ENCODE results near the gene GREB1. TPM values are rescaled to one million over a fixed set of nuclear protein-coding genes. Genes with fewer than 3 reads are reported as not detected.

The GREB1 gene
- total RNA-seq, 2 experiments from 2014 or later: 0.38 to 0.42 TPM

DNA sequence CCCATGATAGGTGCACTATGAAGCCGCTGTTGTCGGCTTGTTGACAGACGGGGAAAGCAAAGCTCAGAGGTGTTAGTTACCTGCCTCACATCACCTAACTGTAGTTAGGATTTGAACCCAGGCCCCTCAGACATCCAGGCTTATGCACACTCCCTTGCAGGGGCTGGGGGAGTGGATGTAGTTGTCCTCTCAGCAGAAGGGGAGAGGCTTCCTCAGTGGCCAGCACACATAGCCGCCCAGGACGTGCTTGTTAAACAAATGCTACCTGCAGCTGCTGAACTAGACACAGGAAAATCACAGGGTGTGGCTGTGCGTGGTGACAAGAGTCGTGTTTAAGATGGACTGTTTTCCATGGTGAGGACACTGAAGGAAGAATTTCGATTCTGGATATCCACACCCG is 39.2 kb downstream of the GREB1 start:
- intact Hi-C loops (cut with micrococcal nuclease): no loop called here
- Mint-ChIP-seq H3K9me3 (no peaks in the 10 kb centered on the region), H3K4me3 (no peak overlapping the region), H3K27ac (no peak overlapping the region), H3K4me1 (ENCODE audit: low read depth) (no peaks in the 10 kb centered on the region), H3K36me3 (ENCODE audit: low read depth) (no peaks in the 10 kb centered on the region), H3K27me3 (ENCODE audit: low read depth) (no peaks in the 10 kb centered on the region)
- DNase-seq: no peak
- CTCF ChIA-PET: no interaction called here

GRCh38 chr2:11573418-11574175 is 39.8 kb downstream of the GREB1 start:
- no peak overlapping the region for H3K4me3 Mint-ChIP-seq
- no peaks in the 10 kb centered on the region for H3K27me3 Mint-ChIP-seq (ENCODE audit: low read depth)
- H3K9me3 Mint-ChIP-seq: no peaks in the 10 kb centered on the region
- intact Hi-C loops (cut with micrococcal nuclease): no loop called here
- H3K4me1 Mint-ChIP-seq (ENCODE audit: low read depth): no peaks in the 10 kb centered on the region
- no peaks in the 10 kb centered on the region for H3K36me3 Mint-ChIP-seq (ENCODE audit: low read depth)
- CTCF ChIA-PET: interaction anchor here (0.7 to 1.5 kb wide), 3 partner anchors 9 to 440 kb away, joined by 3 to 7 read pairs (median 5); a partner anchor contains a TSS
- no peak overlapping the region for H3K27ac Mint-ChIP-seq
- DNase-seq: no peak

DNA sequence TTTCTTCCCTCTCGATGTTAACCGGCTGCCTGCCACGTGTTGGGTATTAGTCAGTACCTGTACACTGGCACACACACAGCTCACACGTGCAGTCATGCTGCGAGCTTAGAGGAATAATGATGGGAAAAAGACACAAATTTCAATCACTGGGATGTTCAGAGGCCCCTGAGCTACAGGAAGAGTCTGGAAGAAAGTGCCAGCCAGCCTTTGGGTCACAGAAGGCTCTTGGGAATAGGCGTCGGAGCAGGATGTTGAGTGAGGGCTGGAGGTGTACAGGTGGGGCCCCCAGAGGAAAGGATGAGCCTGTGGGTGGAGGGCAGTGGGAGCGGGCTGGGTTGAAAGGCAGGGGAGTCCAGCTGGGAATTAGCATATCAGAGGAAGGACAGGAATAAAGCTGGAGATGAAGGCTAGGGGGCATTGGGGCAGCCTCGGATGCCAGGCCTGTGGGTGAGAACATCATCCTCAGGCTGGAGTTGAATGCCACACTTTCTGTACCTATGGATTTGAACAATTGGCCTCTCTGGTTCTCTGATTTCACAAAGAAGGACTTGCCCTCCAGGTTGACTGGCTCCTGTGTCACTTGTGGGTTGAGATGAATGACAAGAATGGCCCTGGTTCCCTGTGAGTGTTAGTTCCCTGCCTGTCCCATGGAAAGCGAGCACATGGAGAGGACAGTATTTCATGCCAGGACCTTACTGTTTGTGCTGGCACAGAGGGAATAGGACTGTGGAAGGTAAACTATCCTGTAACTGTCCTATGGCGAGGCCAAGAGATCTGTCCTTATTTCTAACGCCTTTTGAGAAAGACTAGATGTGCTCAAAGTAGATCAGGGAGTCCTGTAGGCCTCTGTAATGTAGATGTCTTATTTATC is 40.6 kb downstream of the GREB1 start:
- H3K4me3 Mint-ChIP-seq: no peak overlapping the region
- H3K27ac Mint-ChIP-seq: no peak overlapping the region
- H3K9me3 Mint-ChIP-seq: no peaks in the 10 kb centered on the region
- no peaks in the 10 kb centered on the region for H3K36me3 Mint-ChIP-seq (ENCODE audit: low read depth)
- H3K27me3 Mint-ChIP-seq (ENCODE audit: low read depth): no peaks in the 10 kb centered on the region
- DNase-seq: no peak
- H3K4me1 Mint-ChIP-seq (ENCODE audit: low read depth): no peaks in the 10 kb centered on the region
- intact Hi-C loops (cut with micrococcal nuclease): no loop called here
- CTCF ChIA-PET: interaction anchor here (0.7 to 1.5 kb wide), 3 partner anchors 9 to 441 kb away, joined by 3 to 7 read pairs (median 5); a partner anchor contains a TSS

- no peak for DNase-seq
- Mint-ChIP-seq H3K27me3 (ENCODE audit: low read depth) (no peaks in the 10 kb centered on the region), H3K36me3 (ENCODE audit: low read depth) (no peaks in the 10 kb centered on the region), H3K4me1 (ENCODE audit: low read depth) (no peaks in the 10 kb centered on the region), H3K9me3 (no peaks in the 10 kb centered on the region), H3K4me3 (no peak overlapping the region), H3K27ac (no peak overlapping the region)
- CTCF ChIA-PET: interaction anchor here (0.6 kb wide), 1 partner anchor 572 kb away, joined by 3 read pairs; no protein-coding TSS in a partner anchor
- intact Hi-C loops (cut with micrococcal nuclease): no loop called here
Observed at GRCh38 chr2:11576398-11576797, 42.6 kb downstream of the GREB1 start.

DNA sequence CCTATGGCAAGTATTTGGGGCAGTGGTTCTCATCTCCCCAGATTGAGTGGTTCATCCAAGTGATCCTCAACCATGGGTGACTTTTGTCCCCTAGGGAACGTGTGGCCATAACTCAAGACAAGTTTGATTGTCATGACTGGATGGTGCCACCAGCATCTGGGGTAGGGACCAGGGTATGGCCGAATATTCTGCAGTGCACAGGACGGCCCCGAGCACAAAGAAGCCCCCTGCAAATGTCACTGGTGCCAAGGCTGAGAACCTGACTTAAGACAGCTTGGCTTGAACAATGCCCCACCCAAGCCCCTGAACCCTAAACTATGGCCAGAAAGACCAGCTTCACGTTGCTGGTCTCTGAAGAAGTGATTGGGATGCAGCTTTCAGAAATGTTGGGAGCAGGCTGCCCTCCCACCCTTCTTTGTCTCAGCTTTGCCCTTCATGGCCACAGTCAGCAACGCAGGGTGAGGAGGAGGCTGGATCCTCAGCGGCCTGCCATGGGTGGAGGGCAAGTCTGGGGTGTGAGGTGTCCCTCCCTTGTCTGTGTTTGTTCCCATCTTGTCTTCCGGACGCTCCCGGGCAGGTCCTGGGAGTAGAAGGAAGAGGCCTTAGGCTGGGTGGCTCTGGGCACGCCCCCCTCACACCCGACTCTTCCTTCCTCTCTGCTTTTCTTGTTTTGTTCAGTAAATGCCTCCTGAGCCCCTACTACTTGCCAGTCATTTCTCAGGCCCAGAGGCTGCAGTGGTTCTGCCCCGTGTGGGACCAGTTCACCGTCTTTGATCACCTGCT is 43.4 kb downstream of the GREB1 start:
- CTCF ChIA-PET: interaction anchor here (0.9 kb wide), 1 partner anchor 10 kb away, joined by 3 read pairs; no protein-coding TSS in a partner anchor
- no peaks in the 10 kb centered on the region for H3K36me3 Mint-ChIP-seq (ENCODE audit: low read depth)
- H3K9me3 Mint-ChIP-seq: no peaks in the 10 kb centered on the region
- intact Hi-C loops (cut with micrococcal nuclease): no loop called here
- no peak overlapping the region for H3K4me3 Mint-ChIP-seq
- H3K27me3 Mint-ChIP-seq (ENCODE audit: low read depth): no peaks in the 10 kb centered on the region
- DNase-seq: no peak
- H3K4me1 Mint-ChIP-seq (ENCODE audit: low read depth): no peaks in the 10 kb centered on the region
- H3K27ac Mint-ChIP-seq: no peak overlapping the region

DNA sequence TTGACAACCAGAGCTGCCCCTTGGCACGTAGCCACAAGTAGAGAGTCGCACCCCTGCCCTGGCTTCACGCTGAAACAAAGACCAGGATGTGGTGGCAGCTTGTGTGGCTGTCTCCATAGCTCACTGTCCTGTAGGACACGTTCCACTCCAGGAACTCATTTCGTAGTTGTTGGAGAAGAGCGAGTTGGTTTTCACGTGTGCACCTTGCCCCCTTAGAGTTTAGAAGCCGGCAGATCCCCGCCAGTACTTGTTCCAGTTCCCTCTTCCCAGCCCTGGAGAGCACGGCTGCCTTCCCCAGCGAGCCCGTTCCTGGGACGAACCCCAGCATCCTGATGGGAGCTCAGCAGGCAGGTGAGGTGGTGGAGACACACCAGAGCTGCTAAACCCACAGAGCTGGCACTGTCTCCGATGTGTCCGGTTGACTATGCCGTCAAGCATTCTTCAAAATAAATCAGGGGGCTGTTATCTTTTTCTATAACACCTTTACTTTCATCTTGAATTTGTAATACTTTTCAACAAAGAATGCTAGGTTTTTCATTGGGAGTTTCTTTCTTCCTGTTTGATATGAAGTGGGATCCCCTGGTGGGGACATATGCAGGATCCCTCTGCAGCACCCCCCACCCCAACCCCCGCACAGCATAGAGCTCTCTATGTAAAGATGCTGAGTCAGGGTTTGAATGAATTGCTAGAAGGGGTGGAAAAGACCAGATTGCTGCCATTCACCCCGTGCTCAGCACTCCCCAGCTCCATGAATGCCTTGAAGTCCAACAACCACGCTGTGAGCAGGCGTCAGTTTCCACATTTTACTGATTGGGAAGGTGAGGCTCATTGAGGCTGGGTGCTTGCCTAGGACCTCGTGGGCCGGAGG is 44.5 kb downstream of the GREB1 start:
- H3K36me3 Mint-ChIP-seq (ENCODE audit: low read depth): no peaks in the 10 kb centered on the region
- no peak for DNase-seq
- peaks cover 1% of the 10 kb centered on the region for H3K27me3 Mint-ChIP-seq (ENCODE audit: low read depth)
- H3K4me1 Mint-ChIP-seq (ENCODE audit: low read depth): peaks cover 7% of the 10 kb centered on the region
- intact Hi-C loops (cut with micrococcal nuclease): no loop called here
- no peaks in the 10 kb centered on the region for H3K9me3 Mint-ChIP-seq
- no peak overlapping the region for H3K4me3 Mint-ChIP-seq
- CTCF ChIA-PET: interaction anchor here (0.6 to 0.9 kb wide), 2 partner anchors 9 to 159 kb away, joined by 3 to 4 read pairs; no protein-coding TSS in a partner anchor
- H3K27ac Mint-ChIP-seq: no peak overlapping the region

DNA sequence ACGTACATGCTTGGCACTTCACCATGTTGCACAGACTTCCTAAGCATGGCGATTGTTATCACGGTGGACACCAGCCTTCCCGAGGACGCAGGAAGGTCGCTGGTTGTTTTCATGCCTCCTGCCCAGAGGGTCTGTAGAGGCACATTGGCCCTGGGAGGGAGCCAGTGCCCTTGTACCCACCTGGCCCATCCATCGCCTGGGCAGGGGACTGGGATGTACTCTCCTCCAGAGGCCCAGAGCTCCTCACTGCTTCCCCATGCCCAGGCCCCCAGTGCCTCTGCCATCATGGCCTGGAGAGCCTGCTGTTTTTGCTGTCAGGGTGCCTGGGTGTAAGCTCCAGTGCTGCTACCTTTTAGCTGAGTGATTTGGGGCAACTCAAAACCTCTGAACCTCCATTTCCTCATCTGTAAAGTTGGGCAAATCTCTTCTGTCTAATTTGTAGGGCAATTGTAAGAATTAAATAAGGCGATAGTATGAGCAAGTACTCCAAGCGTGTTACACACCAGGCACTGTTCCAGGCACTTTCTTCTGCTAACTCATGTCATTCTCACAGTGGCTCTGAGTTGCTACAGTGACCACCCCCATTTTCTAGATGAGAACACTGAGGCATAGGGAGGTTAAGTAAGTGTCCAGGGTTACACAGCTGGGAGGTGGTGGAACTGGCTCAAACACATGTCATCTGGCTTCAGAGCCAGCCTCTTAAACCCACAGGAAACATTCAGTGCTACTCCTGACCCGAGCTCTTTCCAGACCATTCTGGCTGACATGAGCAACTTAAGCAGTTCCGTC is 45.3 kb downstream of the GREB1 start:
- Mint-ChIP-seq H3K9me3 (no peaks in the 10 kb centered on the region), H3K36me3 (ENCODE audit: low read depth) (no peaks in the 10 kb centered on the region), H3K4me3 (no peak overlapping the region), H3K27me3 (ENCODE audit: low read depth) (peaks cover 4% of the 10 kb centered on the region), H3K27ac (no peak overlapping the region), H3K4me1 (ENCODE audit: low read depth) (peaks cover 16% of the 10 kb centered on the region)
- CTCF ChIA-PET: interaction anchor here (9.9 kb wide), 1 partner anchor 100 kb away, joined by 152 read pairs; no protein-coding TSS in a partner anchor
- intact Hi-C loops (cut with micrococcal nuclease): no loop called here
- no peak for DNase-seq

GRCh38 chr2:11579867-11580659 is 46.2 kb downstream of the GREB1 start:
- H3K27me3 Mint-ChIP-seq (ENCODE audit: low read depth): peaks cover 4% of the 10 kb centered on the region
- no peak overlapping the region for H3K27ac Mint-ChIP-seq
- intact Hi-C loops (cut with micrococcal nuclease): loop anchor here (5.0 kb wide), 2 partner anchors 168 to 197 kb away; no protein-coding TSS in a partner anchor
- H3K9me3 Mint-ChIP-seq: no peaks in the 10 kb centered on the region
- no peaks in the 10 kb centered on the region for H3K36me3 Mint-ChIP-seq (ENCODE audit: low read depth)
- CTCF ChIA-PET: interaction anchor here (0.6 to 9.9 kb wide), 3 partner anchors 21 to 748 kb away, joined by 3 to 152 read pairs (median 3); no protein-coding TSS in a partner anchor
- H3K4me1 Mint-ChIP-seq (ENCODE audit: low read depth): peaks cover 19% of the 10 kb centered on the region
- H3K4me3 Mint-ChIP-seq: no peak overlapping the region
- DNase-seq: no peak

GRCh38 chr2:11580697-11581096 is 46.9 kb downstream of the GREB1 start:
- intact Hi-C loops (cut with micrococcal nuclease): loop anchor here (5.0 kb wide), 2 partner anchors 168 to 197 kb away; no protein-coding TSS in a partner anchor
- H3K9me3 Mint-ChIP-seq: no peaks in the 10 kb centered on the region
- peaks cover 19% of the 10 kb centered on the region for H3K4me1 Mint-ChIP-seq (ENCODE audit: low read depth)
- peaks cover 6% of the 10 kb centered on the region for H3K27me3 Mint-ChIP-seq (ENCODE audit: low read depth)
- DNase-seq: no peak
- no peak overlapping the region for H3K4me3 Mint-ChIP-seq
- no peaks in the 10 kb centered on the region for H3K36me3 Mint-ChIP-seq (ENCODE audit: low read depth)
- no peak overlapping the region for H3K27ac Mint-ChIP-seq
- CTCF ChIA-PET: interaction anchor here (0.6 to 9.9 kb wide), 4 partner anchors 20 to 749 kb away, joined by 3 to 152 read pairs (median 4); no protein-coding TSS in a partner anchor

All from activated naive CD4-positive, alpha-beta T cell treated with anti-CD3 and anti-CD28 coated beads for 36 hours (primary cell).